Keratinocyte (primary cell): Measurements from ENCODE around the gene TBX20.
"Not testable (repeated sequence)": the region's sequence is repeated elsewhere in the genome, so short reads cannot be mapped to it uniquely, and the experiment has no call there.

Experiments
- CTCF ChIP-seq, 3 experiments: IDR thresholded peaks in 1 of 3; conservative IDR thresholded peaks in 1 of 3; optimal IDR thresholded peaks in 1 of 3; 2 replicates in 2 of 3; 3 replicates in 1 of 3; pipeline versions ENCODE3 to v1.5.1; 2011; ENCODE audit warnings: low read length in 3 of 3, mild to moderate bottlenecking in 3 of 3, moderate library complexity in 2 of 3, control low read depth in 1 of 3, inconsistent platforms in 1 of 3; ENCODE audit not compliant: insufficient read depth in 2 of 3; ENCODE audit errors: extremely low read depth in 1 of 3
- EZH2 ChIP-seq: IDR thresholded peaks from one replicate; pipeline ENCODE4 v1.6.1; 2012; ENCODE audit warnings: inconsistent platforms, mild to moderate bottlenecking, low read length, moderate library complexity

GRCh38 chr7:35231221-35231620 lies 22.7 kb downstream of the TBX20 start:
- not testable (repeated sequence) for TF ChIP-seq CTCF (optimal IDR thresholded peaks at IDR 0.05 in 1 of 3, IDR thresholded peaks at IDR 0.05 in 1 of 3, conservative IDR thresholded peaks at IDR 0.05 in 1 of 3; ENCODE audit: extremely low read depth in 1 of 3, insufficient read depth in 2 of 3, low read length in 3 of 3); EZH2
